ENCODE measurements around the gene ECT2. TPM values are rescaled to one million over a fixed set of nuclear protein-coding genes. Genes with fewer than 3 reads are reported as not detected.

Gene ECT2
- total RNA-seq, 1 experiment from 2014 or later, result 98.5 TPM

DNA sequence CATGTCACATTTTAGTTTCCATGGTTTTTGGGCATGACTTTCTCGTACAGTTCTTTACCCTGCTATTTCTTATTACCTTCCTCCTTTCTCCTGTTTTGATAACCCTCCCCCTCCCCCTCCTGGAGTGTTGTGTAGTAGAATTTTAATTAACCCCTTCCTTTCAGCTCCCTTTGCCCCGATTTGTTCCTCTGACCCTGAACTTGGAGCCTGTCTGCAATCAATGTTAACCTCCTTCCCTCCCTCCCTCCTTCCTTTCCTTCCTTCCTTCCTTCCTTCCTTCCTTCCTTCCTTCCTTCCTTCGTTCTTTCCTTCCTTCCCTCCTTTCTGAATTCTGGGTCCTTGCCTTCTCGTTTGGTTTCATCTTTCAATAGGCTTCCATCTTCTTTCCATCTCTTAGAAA lies 90.4 kb downstream of the ECT2 start:
- ChIA-PET CTCF (no interaction called here), POLR2A (ENCODE audit: low non-redundant PET) (no interaction called here)
- Histone ChIP-seq H3K27ac (ENCODE audit: low read depth, low read length, poor library complexity, severe bottlenecking) (no peak overlapping the region), H3K27me3 (replicated peaks; ENCODE audit: insufficient read depth, low read depth, low read length, poor library complexity) (no peaks in the 10 kb centered on the region), H3K9me3 (ENCODE audit: low read depth, low read length, poor library complexity, severe bottlenecking) (no peaks in the 10 kb centered on the region), H3K36me3 (ENCODE audit: insufficient read depth, low read length, poor library complexity, severe bottlenecking) (no peaks in the 10 kb centered on the region), H3K4me3 (ENCODE audit: low read depth, low read length, poor library complexity, severe bottlenecking) (no peak overlapping the region), H3K4me1 (ENCODE audit: insufficient read depth, low read length, poor library complexity, severe bottlenecking) (peaks cover 18% of the 10 kb centered on the region)
- peak; percentile 77 for DNase-seq (ENCODE audit: low spot score)
- intact Hi-C loops (cut with micrococcal nuclease; ENCODE audit: unreplicated experiment), result no loop called here
- no peak for TF ChIP-seq EZH2 (IDR thresholded peaks at IDR 0.05; ENCODE audit: borderline replicate concordance, low read depth, low read length, poor library complexity, severe bottlenecking)
- TF ChIP-seq CTCF (conservative IDR thresholded peaks at IDR 0.05; ENCODE audit: low read depth, low read length), result no peak
- no TSS peak for BruUV-seq (replicated peaks)

DNA sequence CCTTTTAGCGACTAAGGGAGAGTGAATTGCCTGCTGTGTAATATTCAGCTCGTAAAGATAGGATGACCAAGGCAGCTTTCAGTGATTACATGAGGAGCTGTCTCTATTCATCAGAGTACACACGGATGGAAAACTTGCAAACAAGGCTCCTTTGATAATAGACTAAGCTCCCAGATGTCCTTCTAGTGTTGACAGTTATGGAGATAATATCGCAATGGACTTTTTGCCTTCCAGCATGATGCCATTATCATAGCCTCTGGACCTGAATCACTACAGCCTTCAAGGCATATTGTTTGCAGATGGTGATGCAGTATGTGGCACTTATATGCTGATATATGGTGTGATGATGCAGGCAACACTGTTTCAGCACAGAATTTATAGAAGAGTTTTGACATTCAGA lies 93.9 kb downstream of the ECT2 start:
- intact Hi-C loops (cut with micrococcal nuclease; ENCODE audit: unreplicated experiment), result no loop called here
- Histone ChIP-seq H3K4me3 (ENCODE audit: low read depth, low read length, poor library complexity, severe bottlenecking) (no peak overlapping the region), H3K27ac (ENCODE audit: low read depth, low read length, poor library complexity, severe bottlenecking) (no peak overlapping the region), H3K36me3 (ENCODE audit: insufficient read depth, low read length, poor library complexity, severe bottlenecking) (no peaks in the 10 kb centered on the region), H3K27me3 (replicated peaks; ENCODE audit: insufficient read depth, low read depth, low read length, poor library complexity) (no peaks in the 10 kb centered on the region), H3K4me1 (ENCODE audit: insufficient read depth, low read length, poor library complexity, severe bottlenecking) (peaks cover 45% of the 10 kb centered on the region), H3K9me3 (ENCODE audit: low read depth, low read length, poor library complexity, severe bottlenecking) (no peaks in the 10 kb centered on the region)
- no peak for TF ChIP-seq CTCF (conservative IDR thresholded peaks at IDR 0.05; ENCODE audit: low read depth, low read length)
- no peak for TF ChIP-seq EZH2 (IDR thresholded peaks at IDR 0.05; ENCODE audit: borderline replicate concordance, low read depth, low read length, poor library complexity, severe bottlenecking)
- no peak for DNase-seq (ENCODE audit: low spot score)
- ChIA-PET CTCF (no interaction called here), POLR2A (ENCODE audit: low non-redundant PET) (no interaction called here)
- no TSS peak for BruUV-seq (replicated peaks)

- H3K36me3 ChIP-seq (ENCODE audit: insufficient read depth, low read length, poor library complexity, severe bottlenecking), result no peaks in the 10 kb centered on the region
- DNase-seq (ENCODE audit: low spot score), result peak; percentile 70
- no peaks in the 10 kb centered on the region for H3K27me3 ChIP-seq (replicated peaks; ENCODE audit: insufficient read depth, low read depth, low read length, poor library complexity)
- H3K4me3 ChIP-seq (ENCODE audit: low read depth, low read length, poor library complexity, severe bottlenecking), result no peak overlapping the region
- no peak overlapping the region for H3K27ac ChIP-seq (ENCODE audit: low read depth, low read length, poor library complexity, severe bottlenecking)
- H3K9me3 ChIP-seq (ENCODE audit: low read depth, low read length, poor library complexity, severe bottlenecking), result no peaks in the 10 kb centered on the region
- CTCF ChIA-PET, result no interaction called here
- intact Hi-C loops (cut with micrococcal nuclease; ENCODE audit: unreplicated experiment), result no loop called here
- POLR2A ChIA-PET (ENCODE audit: low non-redundant PET), result no interaction called here
- TF ChIP-seq CTCF (conservative IDR thresholded peaks at IDR 0.05; ENCODE audit: low read depth, low read length), result no peak
- TF ChIP-seq EZH2 (IDR thresholded peaks at IDR 0.05; ENCODE audit: borderline replicate concordance, low read depth, low read length, poor library complexity, severe bottlenecking), result no peak
- BruUV-seq (replicated peaks), result no TSS peak
- H3K4me1 ChIP-seq (ENCODE audit: insufficient read depth, low read length, poor library complexity, severe bottlenecking), result peaks cover 37% of the 10 kb centered on the region
These were observed 95.6 kb downstream of the ECT2 start for GRCh38 chr3:172846103-172846561.

Data from A673 (cell line).